ENCODE data around the gene ICOSLG.
"Not testable (repeated sequence)": the region's sequence is repeated elsewhere in the genome, so short reads cannot be mapped to it uniquely, and the experiment has no call there.

Gene ICOSLG

GRCh38 chr21:44229561-44229960 is 11.2 kb downstream of the ICOSLG start:
- H3K4me3 ChIP-seq (replicated peaks; ENCODE audit: insufficient read depth, low read length); H3K27ac ChIP-seq (replicated peaks); DNase-seq (ENCODE audit: low read depth in 1 of 2, low spot score in 1 of 2); H3K27me3 ChIP-seq (ENCODE audit: insufficient read depth, poor library complexity, severe bottlenecking): not testable (repeated sequence)

- not testable (repeated sequence) for H3K27ac ChIP-seq (replicated peaks); DNase-seq (ENCODE audit: low read depth in 1 of 2, low spot score in 1 of 2); H3K4me3 ChIP-seq (replicated peaks; ENCODE audit: insufficient read depth, low read length); H3K27me3 ChIP-seq (ENCODE audit: insufficient read depth, poor library complexity, severe bottlenecking)
Observed at GRCh38 chr21:44228109-44228508, 12.6 kb downstream of the ICOSLG start.

GRCh38 chr21:44227614-44228013 is 13.1 kb downstream of the ICOSLG start:
- not testable (repeated sequence) for H3K4me3 ChIP-seq (replicated peaks; ENCODE audit: insufficient read depth, low read length); H3K27me3 ChIP-seq (ENCODE audit: insufficient read depth, poor library complexity, severe bottlenecking); DNase-seq (ENCODE audit: low read depth in 1 of 2, low spot score in 1 of 2); H3K27ac ChIP-seq (replicated peaks)

GRCh38 chr21:44225605-44226004 is 15.1 kb downstream of the ICOSLG start:
- not testable (repeated sequence) for H3K4me3 ChIP-seq (replicated peaks; ENCODE audit: insufficient read depth, low read length); DNase-seq (ENCODE audit: low read depth in 1 of 2, low spot score in 1 of 2); H3K27ac ChIP-seq (replicated peaks); H3K27me3 ChIP-seq (ENCODE audit: insufficient read depth, poor library complexity, severe bottlenecking)

GRCh38 chr21:44223334-44223733 is 17.4 kb downstream of the ICOSLG start:
- not testable (repeated sequence) for H3K27me3 ChIP-seq (ENCODE audit: insufficient read depth, poor library complexity, severe bottlenecking); DNase-seq (ENCODE audit: low read depth in 1 of 2, low spot score in 1 of 2); H3K27ac ChIP-seq (replicated peaks); H3K4me3 ChIP-seq (replicated peaks; ENCODE audit: insufficient read depth, low read length)

GRCh38 chr21:44220674-44221073 is 20.1 kb downstream of the ICOSLG start:
- not testable (repeated sequence) for H3K4me3 ChIP-seq (replicated peaks; ENCODE audit: insufficient read depth, low read length)

GRCh38 chr21:44218461-44218860 is 22.3 kb downstream of the ICOSLG start:
- H3K4me3 ChIP-seq (replicated peaks; ENCODE audit: insufficient read depth, low read length); DNase-seq (ENCODE audit: low read depth in 1 of 2, low spot score in 1 of 2); H3K27ac ChIP-seq (replicated peaks): not testable (repeated sequence)

More at GRCh38 chr21:44220674-44221073, 20.1 kb downstream of the ICOSLG start:
- not testable (repeated sequence) for H3K27ac ChIP-seq (replicated peaks); DNase-seq (ENCODE audit: low read depth in 1 of 2, low spot score in 1 of 2); H3K27me3 ChIP-seq (ENCODE audit: insufficient read depth, poor library complexity, severe bottlenecking)

GRCh38 chr21:44211978-44212377 is 28.8 kb downstream of the ICOSLG start:
- H3K27me3 ChIP-seq (ENCODE audit: insufficient read depth, poor library complexity, severe bottlenecking); DNase-seq (ENCODE audit: low read depth in 1 of 2, low spot score in 1 of 2); H3K27ac ChIP-seq (replicated peaks); H3K4me3 ChIP-seq (replicated peaks; ENCODE audit: insufficient read depth, low read length): not testable (repeated sequence)

More at GRCh38 chr21:44218461-44218860, 22.3 kb downstream of the ICOSLG start:
- H3K27me3 ChIP-seq (ENCODE audit: insufficient read depth, poor library complexity, severe bottlenecking), result not testable (repeated sequence)

- not testable (repeated sequence) for H3K27ac ChIP-seq (replicated peaks)
Observed at GRCh38 chr21:44211574-44211973, 29.2 kb downstream of the ICOSLG start.

GRCh38 chr21:44207860-44208646 is 32.7 kb downstream of the ICOSLG start:
- not testable (repeated sequence) for H3K27me3 ChIP-seq (ENCODE audit: insufficient read depth, poor library complexity, severe bottlenecking); H3K27ac ChIP-seq (replicated peaks); H3K4me3 ChIP-seq (replicated peaks; ENCODE audit: insufficient read depth, low read length)
- DNase-seq (ENCODE audit: low read depth in 1 of 2, low spot score in 1 of 2), result peak in 1 of 2 experiments; percentile 4

More at GRCh38 chr21:44211574-44211973, 29.2 kb downstream of the ICOSLG start:
- not testable (repeated sequence) for H3K4me3 ChIP-seq (replicated peaks; ENCODE audit: insufficient read depth, low read length); H3K27me3 ChIP-seq (ENCODE audit: insufficient read depth, poor library complexity, severe bottlenecking); DNase-seq (ENCODE audit: low read depth in 1 of 2, low spot score in 1 of 2)

- not testable (repeated sequence) for H3K27ac ChIP-seq (replicated peaks); H3K27me3 ChIP-seq (ENCODE audit: insufficient read depth, poor library complexity, severe bottlenecking); H3K4me3 ChIP-seq (replicated peaks; ENCODE audit: insufficient read depth, low read length); DNase-seq (ENCODE audit: low read depth in 1 of 2, low spot score in 1 of 2)
Observed at GRCh38 chr21:44206698-44207676, 33.8 kb downstream of the ICOSLG start.

- not testable (repeated sequence) for H3K27ac ChIP-seq (replicated peaks); H3K4me3 ChIP-seq (replicated peaks; ENCODE audit: insufficient read depth, low read length); DNase-seq (ENCODE audit: low read depth in 1 of 2, low spot score in 1 of 2); H3K27me3 ChIP-seq (ENCODE audit: insufficient read depth, poor library complexity, severe bottlenecking)
Observed at GRCh38 chr21:44206187-44206586, 34.6 kb downstream of the ICOSLG start.

- not testable (repeated sequence) for DNase-seq (ENCODE audit: low read depth in 1 of 2, low spot score in 1 of 2)
Observed at GRCh38 chr21:44202590-44203299, 38.0 kb downstream of the ICOSLG start.

GRCh38 chr21:44199997-44200396 is 40.7 kb downstream of the ICOSLG start:
- not testable (repeated sequence) for DNase-seq (ENCODE audit: low read depth in 1 of 2, low spot score in 1 of 2); H3K4me3 ChIP-seq (replicated peaks; ENCODE audit: insufficient read depth, low read length); H3K27me3 ChIP-seq (ENCODE audit: insufficient read depth, poor library complexity, severe bottlenecking); H3K27ac ChIP-seq (replicated peaks)

More at GRCh38 chr21:44202590-44203299, 38.0 kb downstream of the ICOSLG start:
- not testable (repeated sequence) for H3K27me3 ChIP-seq (ENCODE audit: insufficient read depth, poor library complexity, severe bottlenecking); H3K4me3 ChIP-seq (replicated peaks; ENCODE audit: insufficient read depth, low read length); H3K27ac ChIP-seq (replicated peaks)

Data from HL-60 (cell line).